Loucy (cell line): ENCODE data around the gene PRADC1.

Experiments used
- H2AFZ ChIP-seq: fragments of 200-600 bp; sonication (generic); 2 replicates; pipeline ENCODE4 v1.6.0; 2016; ENCODE audit warnings: antibody characterized with exemption, mild to moderate bottlenecking, low read length, moderate library complexity
- H3F3A ChIP-seq: fragments of 200-600 bp; 2 replicates; pipeline ENCODE4 v1.6.0; 2016; ENCODE audit warnings: antibody characterized with exemption, low read depth, mild to moderate bottlenecking
- H3K27me3 ChIP-seq: fragments of 200-600 bp; sonication (generic); 2 replicates; pipeline ENCODE4 v1.6.1; 2014; ENCODE audit warnings: low read length, mild to moderate bottlenecking; ENCODE audit not compliant: insufficient read depth, poor library complexity, severe bottlenecking
- H3K36me3 ChIP-seq: fragments of 200-600 bp; sonication (generic); 2 replicates; pipeline ENCODE4 v1.6.1; 2016; ENCODE audit warnings: low read length; ENCODE audit not compliant: insufficient read depth
- H3K4me1 ChIP-seq: fragments of 200-600 bp; sonication (generic); 2 replicates; pipeline ENCODE4 v1.5.1; 2014; ENCODE audit warnings: low read length, mild to moderate bottlenecking; ENCODE audit not compliant: insufficient read depth, poor library complexity, severe bottlenecking
- H3K4me2 ChIP-seq: fragments of 200-600 bp; sonication (generic); 2 replicates; pipeline ENCODE4 v1.6.0; 2014; ENCODE audit warnings: antibody characterized with exemption, low read length, low read depth, mild to moderate bottlenecking; ENCODE audit not compliant: poor library complexity, severe bottlenecking
- H3K4me3 ChIP-seq: fragments of 200-600 bp; sonication (generic); 2 replicates; pipeline ENCODE4 v1.5.1; 2014; ENCODE audit warnings: low read length, mild to moderate bottlenecking, mixed read lengths; ENCODE audit not compliant: poor library complexity, severe bottlenecking
- H3K79me2 ChIP-seq: fragments of 200-600 bp; sonication (generic); 2 replicates; pipeline ENCODE4 v1.6.1; 2014; ENCODE audit warnings: low read length; ENCODE audit not compliant: insufficient read depth
- H3K9ac ChIP-seq: fragments of 200-600 bp; sonication (generic); 2 replicates; pipeline ENCODE4 v1.6.0; 2014; ENCODE audit warnings: mild to moderate bottlenecking, low read depth, low read length, moderate library complexity; ENCODE audit not compliant: poor library complexity, severe bottlenecking
- H3K9me2 ChIP-seq: fragments of 200-600 bp; sonication (generic); replicated peaks from 2 replicates; pipeline ENCODE4 v1.6.1; 2016; ENCODE audit warnings: low read depth, low read length, mixed read lengths
- H3K9me3 ChIP-seq: fragments of 200-600 bp; sonication (generic); 2 replicates; pipeline ENCODE4 v1.6.1; 2014; ENCODE audit warnings: mild to moderate bottlenecking, antibody characterized with exemption, low read length, low read depth; ENCODE audit not compliant: insufficient read depth
- H4K20me1 ChIP-seq: fragments of 200-600 bp; sonication (generic); 2 replicates; pipeline ENCODE4 v1.6.0; 2014; ENCODE audit warnings: antibody characterized with exemption, low read length, mild to moderate bottlenecking; ENCODE audit not compliant: insufficient read depth, poor library complexity, severe bottlenecking
- EZH2phosphoT487 ChIP-seq: fragments of 200-600 bp; IDR thresholded peaks from 2 replicates; pipeline ENCODE4 v1.6.1; 2018; ENCODE audit warnings: antibody characterized with exemption, mild to moderate bottlenecking, moderate library complexity, borderline replicate concordance
- TF ChIP-seq, protein P1 (sequence below): fragments of 200-600 bp; sonication (generic); conservative IDR thresholded peaks from 2 replicates; pipeline ENCODE4 v1.5.1; 2014; ENCODE audit warnings: mild to moderate bottlenecking, antibody characterized with exemption, low read length

Gene PRADC1

DNA sequence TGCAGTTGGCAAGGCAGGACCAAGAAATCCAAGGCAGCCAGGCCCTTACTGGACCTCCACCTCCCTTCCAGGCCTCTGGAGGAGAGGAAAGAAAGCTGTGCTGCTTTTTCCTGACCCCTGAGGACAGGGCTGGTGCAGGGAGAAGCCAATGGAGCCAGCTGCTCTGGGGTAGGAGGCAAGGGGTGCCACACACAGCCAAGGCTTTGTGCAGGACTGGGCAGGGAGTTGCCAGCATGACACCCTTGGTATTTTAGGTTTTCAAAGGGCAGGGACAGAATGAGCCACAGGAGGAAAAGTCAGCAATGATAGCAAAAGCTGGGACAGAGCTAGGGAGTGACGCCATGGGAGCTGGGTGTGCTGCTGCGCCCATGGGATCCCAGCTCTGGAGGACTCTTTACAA is 24.0 kb upstream of the PRADC1 start:
- Histone ChIP-seq H4K20me1 (no peaks in the 10 kb centered on the region), H3K9me2 (no peaks in the 10 kb centered on the region)

DNA sequence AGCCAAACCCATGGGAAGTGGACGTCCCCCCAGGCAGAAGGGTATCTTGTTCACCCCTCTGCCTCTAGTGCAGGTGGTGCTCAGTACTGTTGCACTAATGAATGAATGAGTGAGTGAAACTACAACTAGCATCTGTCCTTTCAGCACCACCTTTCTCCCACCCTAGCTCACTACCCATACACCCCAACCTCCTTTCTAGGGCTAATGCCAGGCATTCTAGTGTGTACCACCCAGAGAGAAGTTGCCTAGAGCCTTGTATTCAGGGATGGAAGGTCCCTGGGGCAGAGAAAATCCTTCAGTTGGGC is 23.5 kb upstream of the PRADC1 start:
- Histone ChIP-seq H3K4me1 (no peaks in the 10 kb centered on the region), H3K79me2 (no peaks in the 10 kb centered on the region), H2AFZ (no peak overlapping the region), H3K9me3 (no peaks in the 10 kb centered on the region), H3K9me2 (no peaks in the 10 kb centered on the region), H3K4me2 (no peak overlapping the region), H3K36me3 (peaks cover 65% of the 10 kb centered on the region; the same call in 1 of the 2 replicates), H3K9ac (no peak overlapping the region), H3F3A (no peaks in the 10 kb centered on the region), H3K27me3 (no peaks in the 10 kb centered on the region), H4K20me1 (no peaks in the 10 kb centered on the region), H3K4me3 (no peak overlapping the region)
- no peak for TF ChIP-seq EZH2phosphoT487
- TF ChIP-seq, protein P1, sequence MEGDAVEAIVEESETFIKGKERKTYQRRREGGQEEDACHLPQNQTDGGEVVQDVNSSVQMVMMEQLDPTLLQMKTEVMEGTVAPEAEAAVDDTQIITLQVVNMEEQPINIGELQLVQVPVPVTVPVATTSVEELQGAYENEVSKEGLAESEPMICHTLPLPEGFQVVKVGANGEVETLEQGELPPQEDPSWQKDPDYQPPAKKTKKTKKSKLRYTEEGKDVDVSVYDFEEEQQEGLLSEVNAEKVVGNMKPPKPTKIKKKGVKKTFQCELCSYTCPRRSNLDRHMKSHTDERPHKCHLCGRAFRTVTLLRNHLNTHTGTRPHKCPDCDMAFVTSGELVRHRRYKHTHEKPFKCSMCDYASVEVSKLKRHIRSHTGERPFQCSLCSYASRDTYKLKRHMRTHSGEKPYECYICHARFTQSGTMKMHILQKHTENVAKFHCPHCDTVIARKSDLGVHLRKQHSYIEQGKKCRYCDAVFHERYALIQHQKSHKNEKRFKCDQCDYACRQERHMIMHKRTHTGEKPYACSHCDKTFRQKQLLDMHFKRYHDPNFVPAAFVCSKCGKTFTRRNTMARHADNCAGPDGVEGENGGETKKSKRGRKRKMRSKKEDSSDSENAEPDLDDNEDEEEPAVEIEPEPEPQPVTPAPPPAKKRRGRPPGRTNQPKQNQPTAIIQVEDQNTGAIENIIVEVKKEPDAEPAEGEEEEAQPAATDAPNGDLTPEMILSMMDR: no peak

More for the DNA sequence above, 24.0 kb upstream of the PRADC1 start:
- no peaks in the 10 kb centered on the region for H3F3A ChIP-seq
- H3K4me3 ChIP-seq: no peak overlapping the region
- H3K9me3 ChIP-seq: no peaks in the 10 kb centered on the region
- no peak overlapping the region for H3K4me2 ChIP-seq
- no peak overlapping the region for H2AFZ ChIP-seq
- no peak overlapping the region for H3K9ac ChIP-seq
- H3K36me3 ChIP-seq: peaks cover 61% of the 10 kb centered on the region; the same call in 1 of the 2 replicates
- H3K27me3 ChIP-seq: no peaks in the 10 kb centered on the region
- H3K79me2 ChIP-seq: no peaks in the 10 kb centered on the region
- TF ChIP-seq, protein P1: no peak
- no peak for TF ChIP-seq EZH2phosphoT487
- H3K4me1 ChIP-seq: no peaks in the 10 kb centered on the region

DNA sequence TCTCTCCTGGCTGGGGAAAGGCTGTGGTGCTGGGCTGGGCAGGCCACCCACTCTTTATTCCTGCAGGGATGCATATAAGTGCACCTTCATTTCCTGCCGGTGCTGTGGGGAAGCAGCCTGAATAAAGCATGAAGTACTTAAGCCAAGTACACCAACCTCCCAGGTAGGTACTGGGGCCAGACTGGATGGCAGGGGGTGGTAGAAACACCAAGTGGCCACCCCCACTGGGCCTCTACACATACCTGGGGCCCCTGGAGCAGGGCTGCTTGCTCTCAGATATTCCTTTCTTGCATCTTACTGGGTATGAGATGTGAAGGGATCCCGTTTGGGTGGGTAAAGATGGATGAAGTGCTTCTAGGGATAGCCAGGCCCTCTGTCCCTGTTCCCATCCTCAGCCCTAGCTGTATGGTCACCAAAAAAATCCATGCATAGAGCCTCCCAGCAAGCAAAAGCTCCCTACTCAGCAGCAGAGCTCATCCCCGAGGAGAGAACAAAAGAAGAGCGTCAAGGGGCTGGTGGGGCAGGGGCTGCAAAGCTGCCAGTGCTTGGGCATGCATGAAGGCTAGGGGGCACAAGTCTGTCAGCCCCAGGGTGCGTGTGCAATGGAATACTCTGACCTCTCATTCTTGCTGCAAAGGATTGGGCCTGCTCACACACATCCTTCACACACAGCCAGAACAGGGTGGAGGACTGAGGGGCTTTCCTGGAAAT is 23.0 kb upstream of the PRADC1 start:
- no peaks in the 10 kb centered on the region for H3K9me3 ChIP-seq
- no peak overlapping the region for H3K9ac ChIP-seq
- H2AFZ ChIP-seq: no peak overlapping the region
- no peaks in the 10 kb centered on the region for H3K27me3 ChIP-seq
- no peaks in the 10 kb centered on the region for H3F3A ChIP-seq
- H3K9me2 ChIP-seq: no peaks in the 10 kb centered on the region
- peaks cover 70% of the 10 kb centered on the region; the same call in 1 of the 2 replicates for H3K36me3 ChIP-seq
- TF ChIP-seq EZH2phosphoT487: no peak
- TF ChIP-seq, protein P1: no peak
- no peaks in the 10 kb centered on the region for H3K4me1 ChIP-seq
- no peak overlapping the region for H3K4me3 ChIP-seq
- H4K20me1 ChIP-seq: no peaks in the 10 kb centered on the region
- no peak overlapping the region for H3K4me2 ChIP-seq
- no peaks in the 10 kb centered on the region for H3K79me2 ChIP-seq
